ENCODE data around the gene FERMT2. TPM values are rescaled to one million over a fixed set of nuclear protein-coding genes. Genes with fewer than 3 reads are reported as not detected.

Gene FERMT2
- total RNA-seq, 1 experiment from 2014 or later, result 38.6 TPM

DNA sequence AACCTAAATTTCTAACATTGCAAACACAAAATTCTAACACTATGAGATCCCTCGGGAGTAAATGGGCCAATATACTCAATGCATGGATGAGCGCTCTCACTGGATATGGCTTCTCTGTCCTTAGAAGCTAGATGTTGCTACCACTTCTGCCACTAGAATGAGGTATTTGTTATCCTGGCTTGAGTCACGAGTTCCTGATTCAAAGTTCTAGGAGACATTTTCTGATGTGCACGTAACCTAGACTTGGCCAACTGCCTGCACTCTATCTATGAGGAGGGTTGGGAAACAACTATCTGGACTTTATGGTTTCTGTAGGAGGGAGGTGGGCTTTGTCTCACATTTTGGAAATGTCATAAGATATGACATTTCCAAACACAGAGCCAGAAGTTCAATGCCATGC lies 37.6 kb downstream of the FERMT2 start:
- Histone ChIP-seq H3K4me2 (ENCODE audit: low read length) (no peak overlapping the region), H4K20me1 (ENCODE audit: low read length) (no peaks in the 10 kb centered on the region), H3K4me3 (ENCODE audit: low read length) (no peak overlapping the region), H3K9ac (ENCODE audit: low read length) (no peak overlapping the region), H3K27me3 (ENCODE audit: low read length) (no peaks in the 10 kb centered on the region), H3K27ac (ENCODE audit: low read length) (no peak overlapping the region), H3K79me2 (ENCODE audit: low read length) (peaks cover 53% of the 10 kb centered on the region), H2AFZ (ENCODE audit: low read length) (no peak overlapping the region), H3K9me3 (ENCODE audit: low read length) (no peaks in the 10 kb centered on the region), H3F3A (ENCODE audit: low read length, unreplicated experiment) (peaks cover 10% of the 10 kb centered on the region), H3K36me3 (ENCODE audit: low read depth, low read length) (peaks cover 14% of the 10 kb centered on the region), H3K4me1 (ENCODE audit: insufficient read depth, low read length) (peaks cover 24% of the 10 kb centered on the region), H3K9me2 (replicated peaks; ENCODE audit: low read length) (no peaks in the 10 kb centered on the region)
- ATAC-seq, result no peak
- no peak for DNase-seq
- BruUV-seq (replicated peaks), result no TSS peak
- TF ChIP-seq EZH2phosphoT487 (IDR thresholded peaks at IDR 0.05; ENCODE audit: borderline replicate concordance, low read length) (no peak), EZH2 (IDR thresholded peaks at IDR 0.05; ENCODE audit: low read length, unreplicated experiment) (no peak)
- TF ChIP-seq, protein P1, sequence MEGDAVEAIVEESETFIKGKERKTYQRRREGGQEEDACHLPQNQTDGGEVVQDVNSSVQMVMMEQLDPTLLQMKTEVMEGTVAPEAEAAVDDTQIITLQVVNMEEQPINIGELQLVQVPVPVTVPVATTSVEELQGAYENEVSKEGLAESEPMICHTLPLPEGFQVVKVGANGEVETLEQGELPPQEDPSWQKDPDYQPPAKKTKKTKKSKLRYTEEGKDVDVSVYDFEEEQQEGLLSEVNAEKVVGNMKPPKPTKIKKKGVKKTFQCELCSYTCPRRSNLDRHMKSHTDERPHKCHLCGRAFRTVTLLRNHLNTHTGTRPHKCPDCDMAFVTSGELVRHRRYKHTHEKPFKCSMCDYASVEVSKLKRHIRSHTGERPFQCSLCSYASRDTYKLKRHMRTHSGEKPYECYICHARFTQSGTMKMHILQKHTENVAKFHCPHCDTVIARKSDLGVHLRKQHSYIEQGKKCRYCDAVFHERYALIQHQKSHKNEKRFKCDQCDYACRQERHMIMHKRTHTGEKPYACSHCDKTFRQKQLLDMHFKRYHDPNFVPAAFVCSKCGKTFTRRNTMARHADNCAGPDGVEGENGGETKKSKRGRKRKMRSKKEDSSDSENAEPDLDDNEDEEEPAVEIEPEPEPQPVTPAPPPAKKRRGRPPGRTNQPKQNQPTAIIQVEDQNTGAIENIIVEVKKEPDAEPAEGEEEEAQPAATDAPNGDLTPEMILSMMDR (conservative IDR thresholded peaks at IDR 0.05; ENCODE audit: low read depth, low read length), result no peak
- intact Hi-C loops (cut with micrococcal nuclease), result no loop called here
- POLR2A ChIA-PET (ENCODE audit: unreplicated experiment), result no interaction called here
- CTCF ChIA-PET, result no interaction called here

- H3F3A ChIP-seq (ENCODE audit: low read length, unreplicated experiment), result no peaks in the 10 kb centered on the region
- H3K27ac ChIP-seq (ENCODE audit: low read length), result no peak overlapping the region
- H3K9me3 ChIP-seq (ENCODE audit: low read length), result no peaks in the 10 kb centered on the region
- no peak for ATAC-seq
- H3K4me2 ChIP-seq (ENCODE audit: low read length), result no peak overlapping the region
- BruUV-seq (replicated peaks), result no TSS peak
- TF ChIP-seq EZH2 (IDR thresholded peaks at IDR 0.05; ENCODE audit: low read length, unreplicated experiment), result no peak
- TF ChIP-seq EZH2phosphoT487 (IDR thresholded peaks at IDR 0.05; ENCODE audit: borderline replicate concordance, low read length), result no peak
- TF ChIP-seq, protein P1 (conservative IDR thresholded peaks at IDR 0.05; ENCODE audit: low read depth, low read length), result no peak
- H2AFZ ChIP-seq (ENCODE audit: low read length), result no peak overlapping the region
- DNase-seq, result no peak
- peaks cover 24% of the 10 kb centered on the region for H3K4me1 ChIP-seq (ENCODE audit: insufficient read depth, low read length)
- no peaks in the 10 kb centered on the region for H4K20me1 ChIP-seq (ENCODE audit: low read length)
- POLR2A ChIA-PET (ENCODE audit: unreplicated experiment), result interaction anchor here (0.5 kb wide), 1 partner anchor 8 kb away, joined by 5 read pairs; no protein-coding TSS in a partner anchor
- H3K9me2 ChIP-seq (replicated peaks; ENCODE audit: low read length), result no peaks in the 10 kb centered on the region
- peaks cover 14% of the 10 kb centered on the region for H3K36me3 ChIP-seq (ENCODE audit: low read depth, low read length)
- H3K4me3 ChIP-seq (ENCODE audit: low read length), result no peak overlapping the region
- H3K9ac ChIP-seq (ENCODE audit: low read length), result no peak overlapping the region
- CTCF ChIA-PET, result no interaction called here
- peaks cover 56% of the 10 kb centered on the region for H3K79me2 ChIP-seq (ENCODE audit: low read length)
- no peaks in the 10 kb centered on the region for H3K27me3 ChIP-seq (ENCODE audit: low read length)
- intact Hi-C loops (cut with micrococcal nuclease), result no loop called here
Measured at GRCh38 chr14:52911904-52912303, 38.9 kb downstream of the FERMT2 start.

- H3K9me3 ChIP-seq (ENCODE audit: low read length), result no peaks in the 10 kb centered on the region
- peaks cover 8% of the 10 kb centered on the region for H3K36me3 ChIP-seq (ENCODE audit: low read depth, low read length)
- H3K4me2 ChIP-seq (ENCODE audit: low read length), result no peak overlapping the region
- intact Hi-C loops (cut with micrococcal nuclease), result no loop called here
- ATAC-seq (no peak), DNase-seq (no peak)
- ChIA-PET POLR2A (ENCODE audit: unreplicated experiment) (interaction anchor here (0.7 to 0.8 kb wide), 2 partner anchors 39 to 119 kb away, joined by 3 to 7 read pairs; no protein-coding TSS in a partner anchor), CTCF (no interaction called here)
- no peak overlapping the region for H2AFZ ChIP-seq (ENCODE audit: low read length)
- H3K4me1 ChIP-seq (ENCODE audit: insufficient read depth, low read length), result peaks cover 32% of the 10 kb centered on the region
- no peak overlapping the region for H3K9ac ChIP-seq (ENCODE audit: low read length)
- H3K27me3 ChIP-seq (ENCODE audit: low read length), result no peaks in the 10 kb centered on the region
- TF ChIP-seq EZH2 (IDR thresholded peaks at IDR 0.05; ENCODE audit: low read length, unreplicated experiment), result no peak
- H3K27ac ChIP-seq (ENCODE audit: low read length), result no peak overlapping the region
- BruUV-seq (replicated peaks), result no TSS peak
- H3K79me2 ChIP-seq (ENCODE audit: low read length), result peaks cover 48% of the 10 kb centered on the region
- H3K9me2 ChIP-seq (replicated peaks; ENCODE audit: low read length), result no peaks in the 10 kb centered on the region
- no peaks in the 10 kb centered on the region for H3F3A ChIP-seq (ENCODE audit: low read length, unreplicated experiment)
- no peak overlapping the region for H3K4me3 ChIP-seq (ENCODE audit: low read length)
- no peaks in the 10 kb centered on the region for H4K20me1 ChIP-seq (ENCODE audit: low read length)
Measured at GRCh38 chr14:52910572-52910971, 40.3 kb downstream of the FERMT2 start.
